Fibroblast of pulmonary artery (primary cell): ENCODE data around the gene NR2F1-AS1.

Experiments
- DNase-seq: peaks from one replicate; pipeline ENCODE4 v3.0.0-alpha.2; 2010; ENCODE audit warnings: low read depth
- H3K4me3 ChIP-seq: replicated peaks from 2 replicates; pipeline ENCODE4 v1.5.1; 2011; ENCODE audit warnings: low read depth, mild to moderate bottlenecking, control low read depth, low read length, moderate library complexity
- TF ChIP-seq, protein P1 (sequence below): IDR thresholded peaks from 2 replicates; pipeline ENCODE4 v1.5.1; 2011; ENCODE audit warnings: mild to moderate bottlenecking, control low read depth, low read length, inconsistent platforms; ENCODE audit errors: missing control alignments

Gene NR2F1-AS1

DNA sequence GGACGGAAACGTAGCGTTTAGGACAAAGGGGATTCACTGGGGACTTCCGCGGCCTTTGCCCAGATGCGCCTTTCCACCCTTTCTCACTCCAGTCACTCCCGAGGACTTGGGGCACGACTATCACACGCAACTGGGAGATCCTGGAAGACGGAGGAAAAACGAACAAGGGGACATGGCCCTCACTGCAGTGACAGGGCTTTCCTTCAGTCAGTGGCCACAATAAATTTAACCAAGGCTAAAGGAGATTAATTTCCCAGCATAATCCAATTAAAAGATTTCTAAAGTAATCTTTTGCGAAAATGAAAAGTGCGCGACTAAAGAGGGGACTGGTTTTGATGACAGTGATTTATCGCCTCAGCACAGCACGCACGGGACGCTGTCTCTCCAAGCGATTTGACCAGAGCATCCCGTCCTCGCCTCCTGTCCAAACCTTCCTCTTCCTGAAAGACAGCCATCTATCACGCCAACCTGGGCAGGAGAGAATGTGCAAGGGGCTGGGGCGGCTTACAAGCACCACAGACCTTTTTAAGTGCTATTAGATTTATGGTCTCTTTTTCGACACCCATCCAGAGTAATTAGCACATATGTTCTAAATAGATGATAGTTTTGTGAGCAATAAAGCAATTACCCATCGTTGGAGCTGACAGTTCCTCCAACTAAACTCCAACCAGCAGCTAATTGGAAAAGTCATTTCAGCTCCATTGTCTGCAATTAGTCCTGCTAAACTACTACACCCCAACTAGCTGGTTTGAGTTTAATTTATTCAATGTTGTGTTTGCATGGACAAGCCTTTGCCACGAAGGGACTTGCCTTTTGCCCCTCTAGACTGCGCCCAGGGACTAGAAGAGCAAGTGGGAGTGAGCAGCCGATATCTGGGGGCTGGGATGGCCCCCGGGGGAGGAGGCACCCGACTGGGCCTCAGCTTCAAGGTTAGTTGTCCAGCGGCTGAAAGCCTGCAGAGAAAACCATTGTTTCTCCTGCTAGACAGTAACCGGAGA, 7.4 kb downstream of the NR2F1-AS1 start:
- peak overlapping the region; percentile 27 for H3K4me3 ChIP-seq
- TF ChIP-seq, protein P1, sequence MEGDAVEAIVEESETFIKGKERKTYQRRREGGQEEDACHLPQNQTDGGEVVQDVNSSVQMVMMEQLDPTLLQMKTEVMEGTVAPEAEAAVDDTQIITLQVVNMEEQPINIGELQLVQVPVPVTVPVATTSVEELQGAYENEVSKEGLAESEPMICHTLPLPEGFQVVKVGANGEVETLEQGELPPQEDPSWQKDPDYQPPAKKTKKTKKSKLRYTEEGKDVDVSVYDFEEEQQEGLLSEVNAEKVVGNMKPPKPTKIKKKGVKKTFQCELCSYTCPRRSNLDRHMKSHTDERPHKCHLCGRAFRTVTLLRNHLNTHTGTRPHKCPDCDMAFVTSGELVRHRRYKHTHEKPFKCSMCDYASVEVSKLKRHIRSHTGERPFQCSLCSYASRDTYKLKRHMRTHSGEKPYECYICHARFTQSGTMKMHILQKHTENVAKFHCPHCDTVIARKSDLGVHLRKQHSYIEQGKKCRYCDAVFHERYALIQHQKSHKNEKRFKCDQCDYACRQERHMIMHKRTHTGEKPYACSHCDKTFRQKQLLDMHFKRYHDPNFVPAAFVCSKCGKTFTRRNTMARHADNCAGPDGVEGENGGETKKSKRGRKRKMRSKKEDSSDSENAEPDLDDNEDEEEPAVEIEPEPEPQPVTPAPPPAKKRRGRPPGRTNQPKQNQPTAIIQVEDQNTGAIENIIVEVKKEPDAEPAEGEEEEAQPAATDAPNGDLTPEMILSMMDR: no peak
- DNase-seq: no peak

DNA sequence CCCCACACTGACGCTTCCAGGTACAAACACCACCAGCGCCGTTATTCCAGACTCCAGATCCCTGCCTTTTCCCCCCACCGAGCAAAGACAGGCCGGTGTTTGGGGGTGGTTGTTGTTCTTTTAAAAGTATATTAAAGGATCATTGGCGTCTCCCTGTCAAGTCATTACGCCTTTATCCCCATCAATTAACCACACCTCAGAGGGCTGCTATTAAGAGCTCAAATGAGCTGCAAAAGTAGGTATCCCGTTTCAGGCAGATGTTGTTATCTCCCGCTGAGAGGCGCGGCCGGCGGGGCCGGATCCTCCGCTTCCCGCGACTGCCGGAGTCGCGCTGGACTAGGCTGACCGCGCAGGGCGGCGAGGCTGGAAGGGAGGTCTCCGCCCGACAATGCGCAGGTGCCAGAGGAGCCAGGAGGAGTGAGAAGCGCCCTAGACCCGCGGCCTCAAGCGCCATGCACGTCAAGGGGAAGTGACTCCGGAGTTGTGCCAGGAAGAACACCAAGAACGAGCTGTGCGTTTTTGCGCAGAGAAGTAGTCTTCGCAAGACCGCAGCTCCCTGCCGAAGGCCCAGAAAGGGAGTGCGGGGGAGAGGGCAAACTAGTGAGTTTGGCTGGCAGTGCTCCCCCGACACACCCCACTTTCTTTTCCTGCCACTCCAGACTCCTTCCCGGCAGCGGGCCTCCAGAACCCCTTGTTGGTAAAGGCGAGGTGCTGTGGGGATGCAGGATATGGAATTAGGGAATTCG, 8.2 kb downstream of the NR2F1-AS1 start:
- TF ChIP-seq, protein P1: no peak
- DNase-seq: peak; percentile 75
- H3K4me3 ChIP-seq: peak overlapping the region; percentile 27

DNA sequence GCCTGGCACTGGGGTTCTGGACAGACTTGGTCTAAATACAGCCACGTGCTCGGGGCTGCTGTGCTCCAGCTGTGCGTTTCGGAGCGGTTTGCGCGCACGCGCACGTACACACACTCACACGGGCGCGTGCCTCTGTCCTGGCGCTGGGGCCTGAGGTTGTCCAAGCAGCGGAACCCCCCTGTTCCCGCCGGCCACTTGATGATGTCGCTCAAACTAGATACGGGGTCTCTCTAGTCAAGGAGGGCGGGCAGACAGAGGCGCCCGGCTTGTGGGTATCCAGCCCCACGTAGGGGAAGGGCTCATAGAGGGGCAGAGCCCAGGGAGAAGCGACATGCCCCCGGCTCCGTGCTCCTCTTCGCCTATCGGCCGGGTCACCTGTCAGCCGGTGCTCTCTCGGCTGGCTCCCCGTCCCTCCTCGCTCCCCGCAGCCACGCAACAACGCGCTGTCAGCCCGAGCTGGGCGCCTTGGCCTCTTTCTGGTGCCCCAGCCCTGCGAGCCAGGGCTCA, 8.9 kb downstream of the NR2F1-AS1 start:
- peak overlapping the region; percentile 27 for H3K4me3 ChIP-seq
- DNase-seq: no peak
- TF ChIP-seq, protein P1: no peak

DNA sequence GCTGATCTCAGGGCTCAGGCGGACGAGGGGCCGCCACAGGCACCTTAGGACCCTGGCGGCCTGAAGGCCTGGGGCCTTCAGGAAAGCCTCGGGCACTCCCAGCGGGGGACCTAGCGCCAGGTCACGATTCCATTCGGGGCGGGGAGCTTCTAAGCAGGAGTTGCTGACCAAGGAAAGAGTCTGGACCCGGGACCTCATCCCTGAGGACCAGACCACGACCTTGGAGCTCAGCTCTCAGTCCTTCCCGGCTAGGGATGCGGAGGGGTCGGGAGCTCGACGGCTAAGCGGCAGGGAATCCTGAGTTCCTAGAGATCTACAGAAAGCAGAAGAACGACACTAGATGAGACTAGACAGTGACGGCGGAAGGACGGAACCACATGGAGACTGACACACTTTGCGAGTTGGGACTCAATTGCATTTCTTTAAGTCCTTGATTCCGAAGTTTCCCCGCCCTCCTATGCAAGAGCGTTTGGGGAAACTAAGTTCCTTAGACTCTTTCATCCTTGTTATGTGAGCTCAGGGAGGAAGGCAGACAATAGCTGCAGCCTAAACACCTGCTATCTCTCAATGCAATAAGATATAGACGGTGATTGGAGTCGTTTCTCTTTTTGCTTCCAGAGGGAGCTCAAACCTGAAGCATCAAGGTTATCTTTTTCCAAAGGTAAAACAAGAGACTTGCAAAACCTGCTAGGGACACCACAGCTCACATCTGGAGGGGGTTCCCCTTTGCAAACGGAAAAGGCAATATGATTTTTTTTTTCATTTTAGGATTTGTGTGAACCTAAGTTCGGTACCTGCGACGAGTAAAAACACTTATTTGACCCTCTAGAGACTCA, 9.7 kb downstream of the NR2F1-AS1 start:
- no peak for DNase-seq
- TF ChIP-seq, protein P1: no peak
- H3K4me3 ChIP-seq: no peak overlapping the region

DNA sequence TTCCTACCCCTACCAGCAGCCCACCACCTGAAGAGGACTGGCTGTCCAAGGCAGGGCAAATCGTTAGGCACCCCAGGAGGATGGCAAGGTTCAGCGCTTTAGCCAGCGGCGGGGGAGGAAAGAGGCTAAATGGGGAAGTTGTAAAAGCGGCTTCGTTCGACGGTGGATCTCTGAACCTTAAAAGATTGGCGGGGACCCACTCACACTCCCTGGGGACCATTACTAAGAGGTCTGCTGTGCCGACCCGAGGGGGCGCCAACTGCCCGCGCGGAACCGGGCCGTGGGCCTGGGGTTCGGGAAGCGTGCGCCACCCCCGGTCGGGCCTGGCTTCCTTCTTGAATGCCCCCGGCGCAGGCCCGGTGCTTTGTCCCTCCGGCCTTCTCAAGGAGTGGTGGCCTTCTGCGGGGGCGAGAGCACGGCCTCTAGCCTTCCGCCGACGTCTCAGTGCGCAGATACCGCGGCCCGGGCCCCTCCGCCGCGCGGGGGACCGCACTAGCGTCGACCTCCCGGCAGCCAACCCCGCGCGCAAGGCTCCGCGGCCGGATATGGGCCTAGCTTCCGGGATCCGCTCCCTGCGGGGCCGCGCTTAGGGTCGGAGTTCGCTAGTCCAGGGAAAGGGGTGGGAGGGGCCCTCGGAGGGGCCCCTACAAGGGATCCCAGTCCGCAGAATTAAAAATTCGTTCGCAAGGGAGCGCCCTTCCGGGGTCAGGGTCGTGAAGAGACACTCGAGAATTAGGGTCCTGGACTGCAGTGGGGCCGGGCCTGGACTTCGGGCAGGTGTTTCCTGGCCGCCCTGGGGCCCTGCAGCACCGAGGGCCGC, 10.5 kb downstream of the NR2F1-AS1 start:
- TF ChIP-seq, protein P1: no peak
- H3K4me3 ChIP-seq: no peak overlapping the region
- no peak for DNase-seq
